Measurements from ENCODE around the gene CYP26B1.

DNA sequence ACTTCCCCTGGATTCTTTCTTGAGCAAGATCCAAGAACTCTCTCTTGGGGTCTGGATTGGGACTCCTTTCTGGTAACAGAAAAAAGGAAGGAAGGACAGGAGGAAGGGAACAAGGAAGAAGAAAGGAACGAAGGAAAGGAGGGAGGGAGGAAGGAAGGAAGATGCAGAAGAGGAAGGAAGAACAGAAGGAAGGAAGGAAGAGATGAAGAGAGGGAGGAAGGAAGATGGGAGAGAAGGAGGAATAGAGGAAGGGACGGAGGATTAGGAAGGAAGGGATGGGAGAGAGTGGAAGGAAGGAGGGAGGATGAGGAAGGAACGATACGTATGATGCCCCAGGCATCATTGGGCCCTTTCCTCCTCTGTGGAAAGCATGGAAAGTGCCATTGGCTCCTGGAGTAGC lies 58.6 kb downstream of the CYP26B1 start:
- TF ChIP-seq, protein P1, sequence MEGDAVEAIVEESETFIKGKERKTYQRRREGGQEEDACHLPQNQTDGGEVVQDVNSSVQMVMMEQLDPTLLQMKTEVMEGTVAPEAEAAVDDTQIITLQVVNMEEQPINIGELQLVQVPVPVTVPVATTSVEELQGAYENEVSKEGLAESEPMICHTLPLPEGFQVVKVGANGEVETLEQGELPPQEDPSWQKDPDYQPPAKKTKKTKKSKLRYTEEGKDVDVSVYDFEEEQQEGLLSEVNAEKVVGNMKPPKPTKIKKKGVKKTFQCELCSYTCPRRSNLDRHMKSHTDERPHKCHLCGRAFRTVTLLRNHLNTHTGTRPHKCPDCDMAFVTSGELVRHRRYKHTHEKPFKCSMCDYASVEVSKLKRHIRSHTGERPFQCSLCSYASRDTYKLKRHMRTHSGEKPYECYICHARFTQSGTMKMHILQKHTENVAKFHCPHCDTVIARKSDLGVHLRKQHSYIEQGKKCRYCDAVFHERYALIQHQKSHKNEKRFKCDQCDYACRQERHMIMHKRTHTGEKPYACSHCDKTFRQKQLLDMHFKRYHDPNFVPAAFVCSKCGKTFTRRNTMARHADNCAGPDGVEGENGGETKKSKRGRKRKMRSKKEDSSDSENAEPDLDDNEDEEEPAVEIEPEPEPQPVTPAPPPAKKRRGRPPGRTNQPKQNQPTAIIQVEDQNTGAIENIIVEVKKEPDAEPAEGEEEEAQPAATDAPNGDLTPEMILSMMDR (IDR thresholded peaks at IDR 0.05; ENCODE audit: poor library complexity): no peak
- no peak for TF ChIP-seq EZH2 (IDR thresholded peaks at IDR 0.05; ENCODE audit: borderline replicate concordance)
